Hematopoietic multipotent progenitor cell treated with erythropoietin and hydrocortisone succinate and interleukin-3 and kit ligand, for 4 days (in vitro differentiated cells): ENCODE measurements around the gene ADAMTSL2.

ENCODE experiments used
- DNase-seq: peaks from one replicate; pipeline ENCODE4 v3.0.0-alpha.2; 2015

ADAMTSL2 gene

DNA sequence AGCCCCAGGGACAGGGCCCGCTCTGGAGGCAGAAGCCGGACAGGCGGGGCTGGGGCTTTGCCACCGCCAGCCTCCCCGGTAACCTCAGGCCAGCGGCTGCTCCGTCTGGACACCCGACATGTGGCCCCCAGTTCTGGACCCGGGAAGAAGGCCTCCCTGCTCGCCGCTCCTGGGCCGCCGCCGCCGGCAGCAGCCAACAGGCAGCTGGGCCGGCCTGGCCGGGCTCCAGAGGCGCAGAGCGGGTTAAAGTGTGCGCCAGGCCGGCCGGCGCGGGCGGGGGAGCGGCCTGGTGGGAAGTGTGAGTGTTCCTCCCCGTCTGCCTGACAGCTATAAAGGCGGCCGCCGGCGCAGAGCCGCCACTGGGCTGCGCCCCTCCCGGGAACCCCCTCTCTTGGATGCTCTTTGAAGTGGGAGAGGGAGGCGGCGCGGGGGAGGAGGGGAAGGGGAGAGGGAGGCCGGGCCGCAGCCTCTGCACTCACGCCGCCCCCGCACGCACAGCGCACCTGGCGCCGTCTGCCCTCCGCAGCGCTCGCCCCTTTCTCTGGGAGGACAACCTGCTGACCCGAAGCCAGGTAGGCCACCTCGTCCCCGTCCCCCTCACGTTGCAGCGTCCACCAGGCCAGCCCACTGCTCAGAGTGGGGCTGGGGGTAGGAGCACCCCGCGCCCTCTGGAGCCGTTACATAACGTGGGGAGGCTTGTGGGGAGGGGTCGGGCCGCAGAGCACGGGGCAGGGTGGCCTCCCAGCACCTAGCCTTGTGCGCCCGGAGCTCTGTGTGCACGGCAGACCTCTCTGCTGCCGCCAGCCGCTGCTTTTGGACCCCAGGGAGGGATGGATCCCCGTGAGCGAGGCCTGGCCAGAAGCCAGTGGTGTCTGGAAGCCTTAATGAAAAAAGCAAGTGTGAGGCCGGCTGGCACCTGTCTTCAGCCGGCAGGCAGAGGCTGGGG is at the start of gene ADAMTSL2:
Gene ADAMTSL2 (plus strand): TSS at position 359 of the 946 bp plus-strand sequence. CDS start 2,009 bp downstream, outside the sequence.
- DNase-seq = peak; percentile 63

DNA sequence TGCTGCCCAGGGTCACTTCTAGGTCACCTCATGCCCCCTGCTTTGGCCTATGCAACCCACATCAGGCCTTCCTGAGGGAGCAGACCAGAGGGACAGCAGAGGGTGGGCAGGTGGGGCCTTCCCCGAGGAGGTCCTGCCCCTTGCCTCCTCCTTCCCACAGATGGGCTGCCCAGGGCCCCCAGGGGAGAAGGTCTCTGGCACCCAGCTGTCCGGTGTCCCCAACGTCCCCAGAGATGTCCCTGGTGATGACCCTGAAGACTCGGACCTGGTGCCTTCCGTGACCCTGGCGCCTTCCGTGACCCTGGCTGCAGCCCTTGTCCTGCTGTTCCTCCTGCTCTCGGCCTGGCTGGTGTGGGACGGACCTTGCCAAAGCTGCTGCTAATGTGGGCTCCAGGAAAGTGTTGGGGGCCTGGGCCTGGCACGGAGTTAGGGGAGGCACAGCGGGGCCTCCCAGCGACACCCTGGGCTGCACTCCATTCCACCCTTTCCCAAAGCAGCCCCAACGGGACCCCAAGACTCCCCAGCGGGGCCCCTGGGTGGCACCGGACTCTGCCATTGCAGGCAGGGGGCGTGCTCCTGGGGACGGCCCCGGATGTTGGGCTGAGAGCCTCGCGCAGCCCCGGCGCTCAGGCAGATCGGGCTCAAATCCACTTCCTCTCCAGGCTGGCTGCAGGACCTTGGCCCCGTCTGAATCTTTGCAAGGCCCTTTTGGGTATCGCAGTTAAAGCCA is 48.8 kb upstream of the ADAMTSL2 start:
- DNase-seq = peak; percentile 71

DNA sequence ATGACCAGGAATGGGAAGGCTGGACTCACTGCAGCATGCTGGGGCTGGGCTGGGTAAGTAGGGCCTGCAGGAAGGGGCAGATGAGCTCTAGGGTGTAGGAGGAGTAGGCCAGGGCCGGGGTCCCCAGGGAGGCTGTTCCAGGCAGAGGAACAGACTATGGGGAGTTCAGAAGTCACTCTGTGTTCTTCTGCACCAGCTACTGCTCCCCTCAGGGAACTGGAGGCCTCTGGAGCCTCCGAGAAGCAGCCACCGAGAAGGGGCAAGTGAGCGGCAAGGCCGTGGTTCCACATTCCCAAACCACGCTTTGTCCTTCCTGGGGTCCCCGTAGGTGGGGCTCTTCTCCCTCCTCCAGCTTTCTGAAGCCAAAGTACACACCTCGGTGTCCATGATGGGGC is 47.2 kb upstream of the ADAMTSL2 start:
- no peak for DNase-seq

DNA sequence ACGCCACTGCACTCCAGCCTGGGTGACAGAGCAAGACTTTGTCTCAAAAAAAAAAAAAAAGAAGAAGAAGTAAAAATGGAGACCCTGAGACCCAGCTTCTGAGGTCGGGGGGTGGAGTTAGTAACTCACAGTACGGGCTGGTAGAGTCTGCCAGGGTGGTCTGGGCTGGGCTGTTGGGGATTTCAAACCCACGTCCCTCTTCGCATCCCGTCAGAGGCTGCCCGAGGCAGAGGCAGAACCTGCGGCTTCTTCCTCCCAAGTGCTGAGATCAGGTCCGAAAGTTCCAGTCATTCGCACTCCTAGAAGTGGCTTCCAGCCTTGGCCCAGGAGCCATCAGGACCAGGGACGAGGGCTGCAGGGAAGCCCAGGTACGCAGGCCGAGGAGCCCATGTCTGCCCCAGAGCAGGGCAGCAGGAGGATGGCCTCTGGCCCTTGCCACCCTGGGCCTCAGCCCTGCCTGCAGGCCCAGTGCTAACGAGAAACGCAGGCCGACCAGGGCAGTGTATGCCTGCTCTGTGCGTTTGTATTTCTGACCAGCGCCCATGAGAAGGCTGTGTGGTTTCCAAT is 45.7 kb upstream of the ADAMTSL2 start:
- no peak for DNase-seq

DNA sequence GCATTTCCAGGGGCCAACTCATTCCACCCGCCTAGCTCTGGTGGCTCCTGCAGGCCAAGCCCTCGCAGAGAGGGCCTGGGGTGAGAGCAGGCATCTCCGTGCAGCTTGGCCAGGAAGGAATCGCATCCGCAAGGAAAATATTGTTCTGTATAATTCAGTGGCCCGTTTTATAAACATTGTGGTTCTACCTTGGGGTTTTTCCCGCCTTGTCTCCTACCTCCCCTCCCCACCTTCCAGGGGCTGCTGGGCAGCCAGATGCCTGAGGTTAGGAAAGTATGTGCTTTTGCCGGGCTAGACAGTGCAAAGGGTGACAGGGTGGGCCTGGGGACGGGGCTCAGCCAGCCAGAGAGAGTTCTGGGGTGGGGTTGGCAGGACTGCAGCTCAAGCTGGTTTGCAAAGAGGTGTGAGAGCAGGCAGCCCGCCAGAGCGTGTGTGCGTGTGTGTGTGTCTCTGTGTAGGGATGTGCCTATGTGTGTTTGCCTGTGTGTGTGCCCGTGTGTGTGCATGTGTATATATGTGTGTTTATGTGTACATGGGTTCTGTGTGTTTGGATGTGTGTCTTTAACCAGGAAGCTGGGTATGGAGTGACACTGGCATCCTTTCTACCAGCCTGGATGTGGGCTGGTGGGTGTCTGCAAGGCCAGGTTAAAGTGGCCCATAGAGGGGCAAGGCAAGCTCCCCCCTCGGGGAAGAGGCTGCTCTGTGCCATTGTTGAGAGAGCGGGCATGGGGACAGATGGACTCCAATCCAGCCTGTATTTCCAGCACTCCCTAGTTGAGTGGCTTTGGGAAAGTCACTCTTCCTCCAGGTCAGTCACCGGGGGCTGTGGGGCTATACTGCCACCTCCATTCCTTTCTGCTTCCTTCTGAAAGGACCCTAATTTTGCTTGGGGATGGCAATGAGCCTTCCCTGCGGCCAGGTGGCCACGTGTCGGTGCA is 45.0 kb upstream of the ADAMTSL2 start:
- no peak for DNase-seq

DNA sequence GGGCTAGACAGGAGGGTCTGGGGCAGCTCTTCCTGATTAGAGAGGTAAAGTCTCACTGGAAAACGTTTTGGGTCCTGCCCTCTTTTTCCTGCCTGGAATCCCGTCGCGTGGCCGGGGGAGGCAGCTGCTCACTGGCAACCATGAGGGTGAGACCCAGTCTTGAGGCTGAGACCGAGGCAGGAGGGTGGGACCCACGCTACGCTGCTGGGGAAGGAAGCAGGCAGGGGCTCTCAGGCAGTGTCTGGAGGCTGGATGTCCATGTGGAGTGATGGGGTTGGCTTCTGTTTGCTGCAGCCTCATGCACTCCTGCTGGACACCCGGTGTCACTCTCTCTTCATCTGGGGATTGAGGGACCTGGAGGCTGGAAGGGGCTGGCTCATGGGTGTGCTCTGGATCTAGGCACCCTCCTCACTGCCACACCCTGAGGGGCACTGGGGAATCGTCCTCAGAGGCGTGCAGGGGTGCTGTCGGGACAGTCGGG is 44.3 kb upstream of the ADAMTSL2 start:
- DNase-seq = no peak

DNA sequence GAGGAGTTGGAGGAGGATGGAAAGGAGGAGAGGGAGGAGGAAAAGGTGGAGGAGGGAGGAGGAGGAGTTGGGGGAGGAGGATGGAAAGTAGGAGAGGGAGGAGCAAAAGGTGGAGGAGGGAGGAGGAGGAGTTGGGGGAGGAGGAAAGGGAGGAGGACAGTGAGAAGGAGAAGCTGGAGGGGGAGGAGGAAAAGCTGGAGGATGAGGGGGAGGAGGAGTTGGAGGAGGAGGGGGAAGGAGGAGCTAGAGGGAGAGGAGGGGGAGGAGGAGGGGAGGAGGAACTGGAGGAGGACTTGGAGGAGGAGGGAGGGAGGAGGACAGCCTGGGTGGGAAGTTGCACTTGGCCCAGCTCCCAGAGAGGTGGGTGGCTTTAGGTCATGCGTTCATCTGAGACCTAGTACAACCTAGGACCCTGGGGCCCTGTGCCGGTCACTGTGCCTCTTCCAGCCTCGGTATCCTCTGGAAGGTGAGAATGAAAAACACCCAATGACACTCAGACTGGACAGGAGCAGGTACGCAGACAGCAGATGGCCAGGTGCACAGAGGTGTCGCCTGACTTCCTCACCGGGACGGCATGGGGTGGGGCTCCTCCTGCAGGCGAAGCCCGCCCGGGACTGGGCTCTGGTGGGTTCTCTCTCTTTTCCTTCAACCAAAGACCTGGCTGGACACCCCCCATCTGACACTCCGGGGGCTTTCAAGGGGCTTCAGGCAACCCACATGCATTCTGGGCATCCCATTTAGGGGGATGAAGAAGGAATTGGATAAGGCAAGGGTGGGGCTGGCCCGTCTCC is 43.4 kb upstream of the ADAMTSL2 start:
- DNase-seq = no peak

DNA sequence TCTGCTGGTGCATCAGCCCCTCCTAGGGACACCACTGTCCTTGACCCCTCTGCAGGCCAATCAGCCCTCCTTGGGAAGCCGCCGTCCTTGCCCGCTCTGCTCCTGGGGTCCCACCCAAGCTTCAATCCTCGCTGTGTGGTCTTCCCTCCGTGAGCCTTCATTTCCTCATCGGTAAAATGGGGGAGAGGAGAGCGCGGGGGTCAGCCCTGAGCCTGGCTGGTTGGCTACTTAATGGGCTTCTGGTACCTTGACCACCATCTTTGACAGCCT is 42.9 kb upstream of the ADAMTSL2 start:
- DNase-seq = no peak

DNA sequence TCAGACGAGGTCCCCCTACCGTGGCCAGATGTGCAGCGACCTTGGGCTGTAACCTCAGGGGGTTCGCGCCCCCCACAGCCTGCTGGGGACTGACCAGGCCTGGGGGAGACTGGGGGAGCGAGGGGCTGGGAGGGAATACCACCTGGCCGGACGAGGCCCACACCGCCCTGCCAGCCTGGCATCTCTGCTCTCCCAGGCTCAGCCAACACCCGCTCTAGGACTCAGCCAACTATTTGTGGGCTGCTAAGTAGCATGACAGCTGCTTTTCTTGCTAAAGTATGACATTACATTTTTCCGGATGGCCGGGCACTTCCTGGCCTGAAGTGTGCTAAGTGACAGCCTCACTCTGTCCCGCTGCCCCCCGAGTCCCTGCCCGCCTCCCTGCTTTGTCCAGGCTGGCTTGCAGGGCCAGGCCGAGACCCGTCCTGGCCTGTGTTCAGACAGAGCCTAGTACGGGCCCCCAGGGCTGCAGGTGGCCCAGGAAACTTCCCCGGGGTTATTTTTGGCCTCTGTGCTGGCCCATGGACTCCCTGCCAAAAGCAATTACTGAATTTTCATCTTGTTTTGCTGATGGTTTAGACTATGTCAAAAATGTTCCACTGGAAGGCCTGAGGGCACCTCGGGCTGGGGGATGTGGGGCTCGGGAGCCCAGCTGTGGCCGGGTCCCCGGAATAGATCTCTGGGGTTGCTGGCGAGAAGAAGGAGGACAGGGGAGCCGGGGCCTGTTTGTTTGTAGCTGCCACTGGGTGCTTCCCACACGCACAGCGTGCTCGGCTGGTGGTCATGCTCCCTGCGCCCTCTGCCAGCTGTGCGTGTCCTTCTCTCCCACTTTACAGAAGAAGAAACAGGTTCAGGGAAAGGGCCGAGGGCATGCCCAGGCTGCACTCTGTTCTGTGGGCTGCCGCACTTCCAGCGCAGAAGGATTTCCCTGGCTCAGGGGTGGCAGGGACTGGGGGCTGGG is 42.2 kb upstream of the ADAMTSL2 start:
- DNase-seq = no peak

DNA sequence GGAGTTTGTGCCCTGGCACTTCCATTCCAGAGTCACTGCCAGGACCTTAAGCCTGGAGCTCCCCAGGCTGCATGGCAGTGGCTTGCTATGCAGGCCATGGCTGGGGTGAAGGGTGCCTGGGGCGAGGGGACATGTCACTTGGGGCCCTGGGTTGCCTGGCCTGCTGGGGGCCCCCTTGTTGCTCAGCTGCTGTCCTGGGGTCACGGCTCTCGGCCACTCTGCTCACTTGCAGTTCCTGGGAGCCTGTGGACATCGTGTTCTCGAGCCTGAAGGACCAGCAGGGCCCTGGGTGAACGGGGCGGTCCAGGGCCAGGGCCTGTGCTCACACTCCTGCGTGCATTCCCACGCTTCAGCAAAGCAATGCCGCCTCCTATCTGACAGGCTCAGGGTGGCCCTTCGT is 41.1 kb upstream of the ADAMTSL2 start:
- no peak for DNase-seq

DNA sequence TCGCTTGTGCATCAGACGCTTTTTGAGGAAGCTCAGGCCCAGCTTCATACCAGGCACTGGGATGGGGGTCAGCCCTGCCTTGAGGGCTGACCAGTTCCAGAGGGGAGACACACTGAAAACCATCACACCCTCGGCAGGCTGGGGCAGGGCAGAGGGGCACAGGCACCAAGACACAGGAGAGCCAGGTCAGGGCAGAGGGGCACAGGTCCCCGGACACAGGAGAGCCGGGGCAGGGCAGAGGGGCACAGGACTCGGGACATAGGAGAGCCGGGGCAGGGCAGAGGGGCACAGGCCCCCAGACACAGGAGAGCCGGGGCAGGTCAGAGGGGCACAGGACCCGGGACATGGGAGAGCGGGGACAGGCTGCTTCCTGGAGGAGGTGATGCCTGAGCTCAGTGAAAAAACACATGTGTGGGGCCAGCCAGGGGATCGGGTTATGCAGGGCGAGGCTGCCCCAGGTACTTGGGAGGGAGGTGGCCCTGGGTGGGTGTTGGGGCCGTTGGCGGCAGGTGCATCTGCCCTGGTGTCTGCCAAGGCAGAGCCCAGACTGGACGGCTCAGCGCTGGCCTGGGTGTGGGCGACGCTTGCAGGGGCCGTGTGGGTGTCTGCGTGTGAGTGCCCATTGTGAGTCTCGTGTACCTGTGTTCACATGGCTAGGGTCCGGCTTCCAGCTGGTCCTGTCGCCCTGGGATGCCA is 40.5 kb upstream of the ADAMTSL2 start:
- DNase-seq = no peak

DNA sequence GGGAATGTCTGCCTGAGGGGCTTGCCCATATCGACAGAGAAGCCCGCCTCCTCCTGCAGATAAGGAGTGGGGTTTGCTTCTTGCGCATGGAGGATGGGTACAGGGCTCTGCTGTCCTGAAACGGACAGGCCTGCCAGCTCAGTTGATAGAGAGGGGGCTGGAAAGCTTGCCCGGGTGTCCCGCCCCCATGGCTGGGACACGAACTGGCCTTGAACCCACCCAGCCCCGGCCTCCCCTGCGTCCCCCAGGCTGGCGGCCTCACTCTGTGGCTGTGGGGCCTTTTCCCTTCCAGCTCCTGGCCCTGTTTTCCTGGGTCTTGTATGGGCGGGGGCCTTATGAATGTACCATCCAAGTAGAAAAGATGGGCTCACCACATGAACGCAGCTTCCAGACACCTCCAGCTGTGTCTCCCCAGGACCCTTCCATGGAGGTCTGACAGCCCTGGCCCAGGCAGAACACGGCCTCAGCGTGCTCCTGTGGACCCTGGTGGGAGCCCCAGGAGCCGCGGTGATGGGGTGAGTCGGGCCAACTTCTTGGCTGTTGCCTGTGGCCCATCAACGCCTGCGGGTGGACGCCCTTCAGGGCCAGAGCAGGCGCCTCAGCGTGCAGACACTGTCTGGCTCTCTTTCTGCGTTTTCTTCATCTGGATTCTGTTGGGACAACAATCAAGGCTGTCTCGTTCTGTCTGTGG is 39.7 kb upstream of the ADAMTSL2 start:
- no peak for DNase-seq

DNA sequence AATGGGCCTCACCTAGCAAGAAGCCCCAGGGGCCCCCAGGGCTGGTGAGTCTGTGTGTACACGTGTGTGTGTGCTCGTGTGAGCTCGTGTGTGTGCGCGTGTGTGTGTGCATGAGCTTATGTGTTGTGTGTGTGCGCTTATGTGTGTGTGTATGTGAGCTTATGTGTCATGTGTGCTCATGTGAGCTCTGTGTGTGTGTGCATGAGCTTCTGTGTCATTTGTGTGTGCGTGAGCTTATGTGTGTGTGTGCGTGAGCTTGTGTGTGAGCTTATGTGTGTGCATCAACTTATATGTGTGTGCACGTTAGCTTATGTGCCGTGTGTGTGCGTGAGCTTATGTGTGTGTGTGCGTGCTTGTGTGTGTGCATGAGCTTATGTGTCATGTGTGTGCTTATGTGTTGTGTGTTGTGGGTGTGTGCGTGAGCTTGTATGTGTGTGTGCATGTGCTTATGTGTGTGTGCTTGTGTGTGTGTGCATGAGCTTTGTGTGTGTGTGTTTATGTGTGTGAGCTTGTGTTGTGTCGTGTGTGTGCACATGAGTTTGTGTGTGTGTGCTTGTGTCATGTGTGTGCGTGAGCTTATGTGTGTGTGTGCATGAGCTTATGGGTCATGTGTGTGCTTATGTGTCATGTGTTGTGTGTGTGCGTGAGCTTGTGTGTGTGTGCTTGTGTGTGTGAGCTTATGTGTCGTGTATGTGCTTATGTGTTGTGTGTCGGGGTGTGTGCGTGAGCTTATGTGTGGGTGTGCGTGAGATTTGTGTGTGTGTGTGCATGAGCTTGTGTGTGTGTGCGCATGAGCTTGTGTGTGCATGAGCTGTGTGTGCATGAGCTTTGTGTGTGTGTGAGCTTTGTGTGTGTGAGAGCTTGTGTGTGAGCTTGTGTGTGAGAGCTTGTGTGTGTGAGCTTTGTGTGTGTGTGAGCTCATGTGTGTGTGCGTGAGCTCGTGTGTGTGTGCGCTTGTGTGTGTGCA is 38.9 kb upstream of the ADAMTSL2 start:
- DNase-seq = no peak

DNA sequence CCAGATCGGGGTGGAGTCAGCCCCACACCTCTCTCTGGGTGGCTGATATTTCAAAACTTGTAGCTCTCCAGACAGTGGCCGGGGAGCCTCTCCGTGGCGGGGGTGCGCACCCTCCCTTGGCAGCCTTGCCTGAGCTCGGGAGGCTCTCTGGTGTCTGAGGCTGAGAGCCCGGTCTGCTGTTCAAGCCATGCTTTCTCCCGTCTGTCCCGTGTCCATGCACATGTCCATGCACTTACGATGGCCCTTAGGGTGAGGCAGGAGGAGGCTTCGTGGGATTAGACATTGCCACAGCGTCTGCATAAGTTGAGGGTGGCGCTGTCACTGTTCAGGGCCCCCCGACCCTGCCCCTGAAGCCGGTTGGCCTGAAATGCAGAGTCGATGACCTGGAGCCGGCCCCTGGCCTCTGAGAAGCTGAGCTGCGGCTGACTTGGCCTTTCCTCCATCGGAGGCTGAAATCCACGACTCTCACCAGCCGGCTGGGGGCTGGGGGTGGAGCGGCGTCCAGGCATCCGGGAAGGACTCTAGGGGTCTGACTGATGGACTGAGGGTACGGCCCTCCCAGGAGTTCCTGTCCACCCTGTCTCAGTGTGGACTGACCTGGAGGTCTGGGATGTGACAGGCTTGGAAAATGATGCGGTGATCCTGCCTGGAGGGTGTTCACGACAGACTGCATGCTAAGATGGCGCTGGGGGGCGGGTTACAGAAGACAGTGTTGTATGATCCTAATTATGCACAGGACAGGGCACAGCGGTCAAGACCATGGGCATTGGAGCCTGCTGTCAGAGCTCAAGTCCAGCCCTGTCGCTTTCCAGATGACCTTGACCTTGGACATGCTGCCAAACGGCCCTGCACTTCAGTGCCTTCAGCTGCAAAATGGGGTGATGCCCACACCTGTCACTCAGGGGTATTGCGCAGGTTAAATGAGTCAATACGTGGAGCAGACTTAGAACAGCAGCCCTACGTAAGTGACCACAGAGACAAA is 37.4 kb upstream of the ADAMTSL2 start:
- DNase-seq = no peak

DNA sequence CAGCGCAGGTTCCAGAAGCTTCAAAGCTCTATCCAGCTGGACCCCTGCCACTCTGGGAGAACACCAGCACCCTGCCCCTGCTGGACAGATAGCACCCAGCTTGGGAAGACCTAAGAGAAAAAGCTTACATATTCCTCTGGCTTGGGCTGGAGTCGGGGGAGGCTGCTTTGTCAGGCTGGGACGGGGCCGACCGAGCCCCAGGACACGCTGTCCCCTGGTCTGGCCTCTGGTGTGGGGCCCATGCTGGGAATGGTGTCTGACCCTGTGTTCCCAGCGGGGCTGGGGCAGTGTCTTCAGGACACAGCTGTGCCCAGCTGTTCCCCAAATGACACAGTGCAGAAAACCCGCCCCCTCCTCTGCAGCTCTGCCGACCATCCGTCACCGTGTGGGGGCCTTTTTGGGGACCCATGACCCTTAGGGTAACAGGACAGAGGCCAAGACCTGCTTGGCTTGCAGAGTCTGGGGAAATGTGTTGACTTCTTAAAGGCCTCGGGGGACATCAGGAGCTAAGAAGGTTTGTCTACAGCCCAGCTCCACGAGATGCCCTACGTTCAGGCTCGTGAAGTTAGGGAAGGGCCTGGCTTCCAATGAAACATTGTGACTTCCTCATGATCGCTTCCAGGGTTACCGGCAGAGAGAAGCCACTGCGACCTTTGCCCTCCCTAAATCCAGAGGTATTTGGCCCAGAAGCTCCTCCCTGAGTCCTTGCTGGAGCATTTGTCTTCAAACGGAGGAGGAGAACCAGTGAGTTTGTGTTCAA is 35.2 kb upstream of the ADAMTSL2 start:
- no peak for DNase-seq

DNA sequence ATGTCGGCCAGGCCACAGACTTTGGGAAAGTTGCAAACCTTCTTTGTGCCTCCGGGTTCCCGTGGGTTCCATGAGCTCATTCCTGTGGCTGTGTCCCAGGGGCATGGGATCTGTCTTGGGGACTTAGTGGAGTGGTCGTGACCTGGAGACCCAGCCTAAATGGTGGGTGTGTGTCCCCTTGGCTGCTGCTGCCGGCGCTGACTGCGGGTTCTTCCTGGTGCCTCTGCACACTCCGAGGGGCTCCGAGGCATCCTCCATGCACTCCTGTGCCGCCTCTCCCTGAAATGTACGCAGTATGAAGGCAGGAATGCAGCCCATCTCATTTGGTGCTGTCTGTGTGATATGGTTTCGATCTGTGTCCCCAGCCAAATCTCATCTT is 34.6 kb upstream of the ADAMTSL2 start:
- no peak for DNase-seq
